HepG2 (cell line): ENCODE data around the gene SEMA7A. TPM values are rescaled to one million over a fixed set of nuclear protein-coding genes. Genes with fewer than 3 reads are reported as not detected.

Experiments
- ATAC-seq: fragments of 200-7000 bp; cut with Tn5 transposase; 3 replicates; pipeline ENCODE4 v1.9.1; 2020; ENCODE audit warnings: mild to moderate bottlenecking, moderate library complexity
- BruUV-seq: library from RNA; stranded (reverse); fragments of 400-500 nt; replicated peaks from 2 replicates; lab custom pipeline; 2021; lab: Mats Ljungman, UMichigan
- CTCF ChIA-PET: fragments of 300-600 bp; formaldehyde crosslinking; extraction: SDS; loops from one replicate; lab custom pipeline; 2021; ENCODE audit warnings: low total read pairs, inconsistent platforms, low intra/inter-chr PET ratio; lab: Yijun Ruan, JAX
- POLR2A ChIA-PET: fragments of 350-600 bp; sonication (Branson Sonifier 250); formaldehyde crosslinking; loops from one replicate; lab custom pipeline; 2020; ENCODE audit warnings: antibody characterized with exemption, inconsistent platforms; lab: Yijun Ruan, JAX
- DNase-seq: peaks from one replicate; pipeline ENCODE4 v3.0.0-alpha.2; 2015; ENCODE audit warnings: low spot score
- FAIRE-seq: peaks from 3 replicates; lab custom pipeline; 2011; peaks lifted over from hg19 to GRCh38; lab: Jason Lieb, UNC
- H2AFZ ChIP-seq: one replicate; pipeline ENCODE4 v1.6.1; 2011; ENCODE audit warnings: low read length, inconsistent platforms
- H3K27ac ChIP-seq: fragments of 300-600 bp; 3 replicates; pipeline ENCODE4 v1.8.0; 2011; ENCODE audit warnings: mixed run types, mild to moderate bottlenecking, mixed read lengths, low read length, inconsistent platforms; ENCODE audit not compliant: insufficient read depth; ENCODE audit errors: extremely low read length
- H3K27me3 ChIP-seq, 2 experiments: fragments of 200-600 bp in 1 of 2; 2 replicates in 1 of 2; 3 replicates in 1 of 2; pipeline versions ENCODE4 v1.6.0 to v1.8.0; 2011; ENCODE audit warnings: low read length in 2 of 2, mild to moderate bottlenecking in 2 of 2, moderate library complexity in 2 of 2, inconsistent platforms in 1 of 2; ENCODE audit not compliant: insufficient read depth in 2 of 2, control insufficient read depth in 1 of 2
- H3K36me3 ChIP-seq, 2 experiments: fragments of 200-600 bp in 1 of 2; replicated peaks in 1 of 2; 2 replicates in 1 of 2; 3 replicates in 1 of 2; pipeline versions ENCODE4 v1.5.1 to v1.8.0; 2011; ENCODE audit warnings: low read length in 2 of 2, inconsistent platforms in 1 of 2; ENCODE audit not compliant: insufficient read depth in 2 of 2, control insufficient read depth in 1 of 2
- H3K4me1 ChIP-seq: 2 replicates; pipeline ENCODE4 v1.5.1; 2012; ENCODE audit warnings: low read length, inconsistent platforms; ENCODE audit not compliant: insufficient read depth
- H3K4me2 ChIP-seq: 2 replicates; pipeline ENCODE4 v1.6.0; 2011; ENCODE audit warnings: low read depth, low read length, inconsistent platforms
- H3K4me3 ChIP-seq, 3 experiments: fragments of 200-600 bp in 1 of 3; sonication (generic), shearing (Covaris generic) in 1 of 3; replicated peaks in 1 of 3; 2 replicates each; pipeline ENCODE4 v1.5.1; 2011 to 2016; ENCODE audit warnings: low read length in 3 of 3, inconsistent platforms in 2 of 3, low read depth in 2 of 3, mild to moderate bottlenecking in 2 of 3, control low read depth in 1 of 3, mixed read lengths in 1 of 3; ENCODE audit not compliant: insufficient read depth in 1 of 3
- H3K79me2 ChIP-seq: one replicate; pipeline ENCODE4 v1.6.1; 2011; ENCODE audit warnings: low read length, inconsistent platforms; ENCODE audit not compliant: insufficient read depth
- H3K9ac ChIP-seq: 2 replicates; pipeline ENCODE4 v1.6.0; 2011; ENCODE audit warnings: mild to moderate bottlenecking, low read depth, low read length, inconsistent platforms; ENCODE audit not compliant: insufficient read depth
- H3K9me3 ChIP-seq: 2 replicates; pipeline ENCODE4 v1.5.1; 2012; ENCODE audit warnings: mild to moderate bottlenecking, low read length
- H4K20me1 ChIP-seq: 2 replicates; pipeline ENCODE4 v1.6.0; 2011; ENCODE audit warnings: inconsistent platforms, mild to moderate bottlenecking, low read length, moderate library complexity; ENCODE audit not compliant: insufficient read depth
- AGO2 ChIP-seq: fragments of 200-400 bp; formaldehyde crosslinking; optimal IDR thresholded peaks from 2 replicates; pipeline ENCODE3; 2017; ENCODE audit warnings: mild to moderate bottlenecking, low read depth, low read length, moderate library complexity
- RXRA ChIP-seq: sonication (generic); formaldehyde crosslinking; IDR thresholded peaks from 2 replicates; pipeline ENCODE4 v1.5.1; 2020; ENCODE audit warnings: missing genetic modification reagents
- ZBTB10 ChIP-seq: sonication (generic); formaldehyde crosslinking; IDR thresholded peaks from 2 replicates; pipeline ENCODE4 v1.4.0; 2020; ENCODE audit warnings: missing genetic modification reagents, borderline replicate concordance
- ZNF564 ChIP-seq: sonication (generic); formaldehyde crosslinking; IDR thresholded peaks from 2 replicates; pipeline ENCODE4 v1.8.1; 2023; ENCODE audit warnings: mild to moderate bottlenecking, missing genetic modification reagents
- ZNF605 ChIP-seq: sonication (generic); formaldehyde crosslinking; IDR thresholded peaks from 2 replicates; pipeline ENCODE4 v1.8.0; 2022; ENCODE audit warnings: mild to moderate bottlenecking, missing genetic modification reagents
- WGBS: methylation state at CpG from one replicate; pipeline ENCODE4 v1.1.6; 2017; ENCODE audit warnings: low lambda C conversion rate; 5-methylcytosine and 5-hydroxymethylcytosine counted together
- in situ Hi-C: cut with HindIII; loops from 2 replicates; pipeline ENCODE4 v1.10.0; 2017; ENCODE audit warnings: low pct_unique_long_range_greater_than_20kb; ENCODE audit not compliant: extremely low pct_ligation_motif_present
- intact Hi-C: fragments of 100-400 bp; cut with micrococcal nuclease; formaldehyde crosslinking; loops from one replicate; pipeline ENCODE4 v1.10.0; 2022; ENCODE audit not compliant: unreplicated experiment
- polyA plus RNA-seq, 8 experiments: library from polyadenylated mRNA; depleted of rRNA in 3 of 8; stranded (reverse) in 7 of 8; unstranded in 1 of 8; fragments of >200 nt; fragmentation: Illumina TruSeq in 4 of 8; extraction: Trizol in 4 of 8; gene quantifications; 2 replicates each; pipeline versions ENCODE4 v1.2.1 to v1.2.3, GENCODE V29; 2011 to 2016; ENCODE audit warnings: low read depth in 4 of 8, missing spikeins in 1 of 8, mixed read lengths in 1 of 8; ENCODE audit not compliant: insufficient read depth in 1 of 8
- total RNA-seq, 5 experiments: library from RNA; depleted of rRNA; stranded (reverse); fragments of >200 nt; fragmentation: Illumina TruSeq; extraction: Trizol; gene quantifications; 2 replicates each; pipeline ENCODE4 v1.2.3, GENCODE V29; 2016; ENCODE audit warnings: low read depth in 1 of 5

The SEMA7A gene
- total and polyA plus RNA-seq, 2 of the 13 experiments (the other 11 are each of a cell fraction or from before 2014, with no cell fraction given) = 9.0 to 15.8 TPM

GRCh38 chr15:74411686-74412085, 22.1 kb downstream of the SEMA7A start:
- Histone ChIP-seq H3K79me2 (no peaks in the 10 kb centered on the region), H3K9ac (no peak overlapping the region), H3K4me3 (no peak overlapping the region), H3K4me2 (no peak overlapping the region), H3K27ac (no peak overlapping the region), H4K20me1 (no peaks in the 10 kb centered on the region), H3K9me3 (no peaks in the 10 kb centered on the region), H3K4me1 (peaks cover 11% of the 10 kb centered on the region), H2AFZ (no peak overlapping the region), H3K36me3 (peaks cover 33 to 64% of the 10 kb centered on the region in 2 experiments), H3K27me3 (peaks cover 0 to 4% of the 10 kb centered on the region in 2 experiments; a peak in 2 of 5 replicates)
- ATAC-seq (no peak), DNase-seq (no peak), FAIRE-seq (no peak)
- CTCF ChIA-PET = no interaction called here
- in situ Hi-C loops (no loop called here), intact Hi-C loops (no loop called here)
- no TSS peak for BruUV-seq
- POLR2A ChIA-PET = no interaction called here
- 98% methylated on average over 11 of the region's 12 CpGs for WGBS
- TF ChIP-seq AGO2 (peak; percentile 43), ZBTB10 (CRISPR knock-in tag) (no peak)

DNA sequence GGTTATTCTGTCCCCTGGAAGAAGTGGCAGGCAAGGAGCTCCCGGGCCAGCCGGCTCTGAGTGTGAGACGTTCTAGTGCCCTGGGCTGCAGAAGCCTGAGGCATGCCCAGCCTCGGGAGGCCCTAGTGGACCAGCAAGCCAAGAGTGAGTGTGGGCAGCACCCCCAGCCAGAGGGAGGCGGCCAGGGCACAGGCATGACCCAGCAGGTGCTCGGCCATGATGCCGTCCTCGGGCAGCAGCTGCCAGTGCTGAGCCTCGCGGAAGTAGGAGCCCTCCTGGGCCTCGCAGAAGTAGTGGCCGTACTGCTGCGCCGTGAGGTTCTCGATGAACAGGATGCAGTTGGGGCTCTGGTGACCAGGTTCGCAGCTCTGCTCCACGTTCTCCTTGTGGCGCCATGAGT, 23.3 kb downstream of the SEMA7A start:
- FAIRE-seq (no peak), ATAC-seq (no peak), DNase-seq (no peak)
- H3K36me3 ChIP-seq = peaks cover 23 to 52% of the 10 kb centered on the region in 2 experiments
- no peaks in the 10 kb centered on the region for H3K9me3 ChIP-seq
- no peaks in the 10 kb centered on the region for H4K20me1 ChIP-seq
- peaks cover 23% of the 10 kb centered on the region for H3K4me1 ChIP-seq
- H3K4me2 ChIP-seq = no peak overlapping the region
- peaks cover 1 to 9% of the 10 kb centered on the region in 2 experiments; a peak in 2 of 5 replicates for H3K27me3 ChIP-seq
- no peak overlapping the region for H3K27ac ChIP-seq
- TF ChIP-seq RXRA (CRISPR knock-in tag) (no peak), ZNF564 (CRISPR knock-in tag) (no peak), ZNF605 (CRISPR knock-in tag) (no peak), AGO2 (peak; percentile 79)
- no peak overlapping the region for H3K4me3 ChIP-seq
- 90% methylated on average over 2 of the region's 18 CpGs for WGBS
- intact Hi-C loops = no loop called here
- H3K79me2 ChIP-seq = no peaks in the 10 kb centered on the region
- ChIA-PET POLR2A (interaction anchor here (1.4 kb wide), 1 partner anchor 22 kb away, joined by 5 read pairs; no protein-coding TSS in a partner anchor), CTCF (no interaction called here)
- no TSS peak for BruUV-seq
- H2AFZ ChIP-seq = no peak overlapping the region
- H3K9ac ChIP-seq = no peak overlapping the region
- in situ Hi-C loops = no loop called here
